HepG2 (cell line): Measurements from ENCODE around the gene IPO9. TPM values are rescaled to one million over a fixed set of nuclear protein-coding genes. Genes with fewer than 3 reads are reported as not detected.

Experiments used
- ATAC-seq: fragments of 200-7000 bp; cut with Tn5 transposase; 3 replicates; pipeline ENCODE4 v1.9.1; 2020; ENCODE audit warnings: mild to moderate bottlenecking, moderate library complexity
- BruUV-seq: library from RNA; stranded (reverse); fragments of 400-500 nt; replicated peaks from 2 replicates; lab custom pipeline; 2021; lab: Mats Ljungman, UMichigan
- CTCF ChIA-PET: fragments of 300-600 bp; formaldehyde crosslinking; extraction: SDS; loops from one replicate; lab custom pipeline; 2021; ENCODE audit warnings: low total read pairs, inconsistent platforms, low intra/inter-chr PET ratio; lab: Yijun Ruan, JAX
- POLR2A ChIA-PET: fragments of 350-600 bp; sonication (Branson Sonifier 250); formaldehyde crosslinking; loops from one replicate; lab custom pipeline; 2020; ENCODE audit warnings: antibody characterized with exemption, inconsistent platforms; lab: Yijun Ruan, JAX
- DNase-seq: peaks from one replicate; pipeline ENCODE4 v3.0.0-alpha.2; 2015; ENCODE audit warnings: low spot score
- FAIRE-seq: peaks from 3 replicates; lab custom pipeline; 2011; peaks lifted over from hg19 to GRCh38; lab: Jason Lieb, UNC
- H2AFZ ChIP-seq: one replicate; pipeline ENCODE4 v1.6.1; 2011; ENCODE audit warnings: low read length, inconsistent platforms
- H3K27ac ChIP-seq: fragments of 300-600 bp; 3 replicates; pipeline ENCODE4 v1.8.0; 2011; ENCODE audit warnings: mixed run types, mild to moderate bottlenecking, mixed read lengths, low read length, inconsistent platforms; ENCODE audit not compliant: insufficient read depth; ENCODE audit errors: extremely low read length
- H3K27me3 ChIP-seq, 2 experiments: fragments of 200-600 bp in 1 of 2; 2 replicates in 1 of 2; 3 replicates in 1 of 2; pipeline versions ENCODE4 v1.6.0 to v1.8.0; 2011; ENCODE audit warnings: low read length in 2 of 2, mild to moderate bottlenecking in 2 of 2, moderate library complexity in 2 of 2, inconsistent platforms in 1 of 2; ENCODE audit not compliant: insufficient read depth in 2 of 2, control insufficient read depth in 1 of 2
- H3K36me3 ChIP-seq, 2 experiments: fragments of 200-600 bp in 1 of 2; replicated peaks in 1 of 2; 2 replicates in 1 of 2; 3 replicates in 1 of 2; pipeline versions ENCODE4 v1.5.1 to v1.8.0; 2011; ENCODE audit warnings: low read length in 2 of 2, inconsistent platforms in 1 of 2; ENCODE audit not compliant: insufficient read depth in 2 of 2, control insufficient read depth in 1 of 2
- H3K4me1 ChIP-seq: 2 replicates; pipeline ENCODE4 v1.5.1; 2012; ENCODE audit warnings: low read length, inconsistent platforms; ENCODE audit not compliant: insufficient read depth
- H3K4me2 ChIP-seq: 2 replicates; pipeline ENCODE4 v1.6.0; 2011; ENCODE audit warnings: low read depth, low read length, inconsistent platforms
- H3K4me3 ChIP-seq, 3 experiments: fragments of 200-600 bp in 1 of 3; sonication (generic), shearing (Covaris generic) in 1 of 3; replicated peaks in 1 of 3; 2 replicates each; pipeline ENCODE4 v1.5.1; 2011 to 2016; ENCODE audit warnings: low read length in 3 of 3, inconsistent platforms in 2 of 3, low read depth in 2 of 3, mild to moderate bottlenecking in 2 of 3, control low read depth in 1 of 3, mixed read lengths in 1 of 3; ENCODE audit not compliant: insufficient read depth in 1 of 3
- H3K79me2 ChIP-seq: one replicate; pipeline ENCODE4 v1.6.1; 2011; ENCODE audit warnings: low read length, inconsistent platforms; ENCODE audit not compliant: insufficient read depth
- H3K9ac ChIP-seq: 2 replicates; pipeline ENCODE4 v1.6.0; 2011; ENCODE audit warnings: mild to moderate bottlenecking, low read depth, low read length, inconsistent platforms; ENCODE audit not compliant: insufficient read depth
- H3K9me3 ChIP-seq: 2 replicates; pipeline ENCODE4 v1.5.1; 2012; ENCODE audit warnings: mild to moderate bottlenecking, low read length
- H4K20me1 ChIP-seq: 2 replicates; pipeline ENCODE4 v1.6.0; 2011; ENCODE audit warnings: inconsistent platforms, mild to moderate bottlenecking, low read length, moderate library complexity; ENCODE audit not compliant: insufficient read depth
- ATF2 ChIP-seq: sonication (generic); formaldehyde crosslinking; IDR thresholded peaks from 2 replicates; pipeline ENCODE4 v1.4.0; 2020; ENCODE audit warnings: missing genetic modification reagents
- CHD4 ChIP-seq: fragments of 200-600 bp; sonication (generic); IDR thresholded peaks from 2 replicates; pipeline ENCODE4 v1.7.0; 2017; ENCODE audit warnings: mild to moderate bottlenecking, low read length, borderline replicate concordance
- ESRRA ChIP-seq: sonication (generic); formaldehyde crosslinking; IDR thresholded peaks from 2 replicates; pipeline ENCODE4 v1.5.1; 2020; ENCODE audit warnings: mild to moderate bottlenecking, low read depth, missing genetic modification reagents
- FOXO1 ChIP-seq: sonication (generic); formaldehyde crosslinking; IDR thresholded peaks from 2 replicates; pipeline ENCODE4 v1.4.0; 2020; ENCODE audit warnings: missing genetic modification reagents
- HES4 ChIP-seq: sonication (generic); formaldehyde crosslinking; IDR thresholded peaks from 2 replicates; pipeline ENCODE4 v1.9.0; 2021; ENCODE audit warnings: mild to moderate bottlenecking, missing genetic modification reagents, borderline replicate concordance
- HNRNPLL ChIP-seq: fragments of 200-400 bp; formaldehyde crosslinking; IDR thresholded peaks from 2 replicates; pipeline ENCODE4 v1.6.1; 2017; ENCODE audit warnings: mild to moderate bottlenecking, low read depth, low read length; ENCODE audit not compliant: poor library complexity, severe bottlenecking
- KLF9 ChIP-seq: IDR thresholded peaks from 2 replicates; pipeline ENCODE4 v1.6.1; 2016; ENCODE audit warnings: low read depth
- MAZ ChIP-seq, 2 experiments: sonication (generic) in 1 of 2; formaldehyde crosslinking in 1 of 2; IDR thresholded peaks; 2 replicates each; pipeline versions ENCODE4 v1.5.0 to v1.6.1; 2012 to 2020; ENCODE audit warnings: low read depth in 2 of 2, mild to moderate bottlenecking in 2 of 2, borderline replicate concordance in 1 of 2, improper control_type of control experiment in 1 of 2, low read length in 1 of 2, missing genetic modification reagents in 1 of 2, moderate library complexity in 1 of 2
- MED8 ChIP-seq: sonication (generic); formaldehyde crosslinking; IDR thresholded peaks from 2 replicates; pipeline ENCODE4 v1.8.1; 2023; ENCODE audit warnings: mild to moderate bottlenecking, missing genetic modification reagents; ENCODE audit not compliant: insufficient replicate concordance
- NR2F1 ChIP-seq, 2 experiments: fragments of 450-650 bp in 1 of 2; formaldehyde crosslinking in 1 of 2; IDR thresholded peaks; 2 replicates each; pipeline versions ENCODE4 v1.5.0 to v1.6.1; 2016 to 2020; ENCODE audit warnings: mild to moderate bottlenecking in 1 of 2, missing compliant biosample characterization in 1 of 2, missing genetic modification reagents in 1 of 2, moderate library complexity in 1 of 2
- PHF21A ChIP-seq: sonication (generic); formaldehyde crosslinking; IDR thresholded peaks from 2 replicates; pipeline ENCODE4 v1.5.0; 2020; ENCODE audit warnings: mild to moderate bottlenecking, missing genetic modification reagents
- SP5 ChIP-seq: IDR thresholded peaks from 2 replicates; pipeline ENCODE4 v1.6.1; 2016; ENCODE audit warnings: low read depth, borderline replicate concordance
- ZNF124 ChIP-seq: sonication (generic); formaldehyde crosslinking; IDR thresholded peaks from 2 replicates; pipeline ENCODE4 v1.4.0; 2020; ENCODE audit warnings: missing genetic modification reagents
- ZNF567 ChIP-seq: sonication (generic); formaldehyde crosslinking; IDR thresholded peaks from 2 replicates; pipeline ENCODE4 v1.8.1; 2023; ENCODE audit warnings: mild to moderate bottlenecking, missing genetic modification reagents, borderline replicate concordance
- ZNF687 ChIP-seq: sonication (generic); formaldehyde crosslinking; IDR thresholded peaks from 2 replicates; pipeline ENCODE4 v1.5.1; 2020; ENCODE audit warnings: mild to moderate bottlenecking, missing genetic modification reagents, moderate library complexity
- WGBS: methylation state at CpG from one replicate; pipeline ENCODE4 v1.1.6; 2017; ENCODE audit warnings: low lambda C conversion rate; 5-methylcytosine and 5-hydroxymethylcytosine counted together
- in situ Hi-C: cut with HindIII; loops from 2 replicates; pipeline ENCODE4 v1.10.0; 2017; ENCODE audit warnings: low pct_unique_long_range_greater_than_20kb; ENCODE audit not compliant: extremely low pct_ligation_motif_present
- intact Hi-C: fragments of 100-400 bp; cut with micrococcal nuclease; formaldehyde crosslinking; loops from one replicate; pipeline ENCODE4 v1.10.0; 2022; ENCODE audit not compliant: unreplicated experiment
- polyA plus RNA-seq, 8 experiments: library from polyadenylated mRNA; depleted of rRNA in 3 of 8; stranded (reverse) in 7 of 8; unstranded in 1 of 8; fragments of >200 nt; fragmentation: Illumina TruSeq in 4 of 8; extraction: Trizol in 4 of 8; gene quantifications; 2 replicates each; pipeline versions ENCODE4 v1.2.1 to v1.2.3, GENCODE V29; 2011 to 2016; ENCODE audit warnings: low read depth in 4 of 8, missing spikeins in 1 of 8, mixed read lengths in 1 of 8; ENCODE audit not compliant: insufficient read depth in 1 of 8
- total RNA-seq, 5 experiments: library from RNA; depleted of rRNA; stranded (reverse); fragments of >200 nt; fragmentation: Illumina TruSeq; extraction: Trizol; gene quantifications; 2 replicates each; pipeline ENCODE4 v1.2.3, GENCODE V29; 2016; ENCODE audit warnings: low read depth in 1 of 5

IPO9 gene
- total and polyA plus RNA-seq, 2 of the 13 experiments (the other 11 are each of a cell fraction or from before 2014, with no cell fraction given): 31.0 to 34.8 TPM

GRCh38 chr1:201916649-201917249 lies 87.8 kb downstream of the IPO9 start (continued):
- TF ChIP-seq ZNF687 (CRISPR knock-in tag): peak; percentile 25; the same call in 1 of the 2 replicates
- TF ChIP-seq KLF9 (CRISPR knock-in tag): no peak
- no peak for TF ChIP-seq MAZ (IDR thresholded peaks at IDR 0.05; ENCODE audit: borderline replicate concordance, low read depth, low read length)
- TF ChIP-seq MAZ (CRISPR knock-in tag; IDR thresholded peaks at IDR 0.05; ENCODE audit: low read depth): no peak
- TF ChIP-seq ESRRA (CRISPR knock-in tag): no peak
- no peak for TF ChIP-seq SP5
- no peak for TF ChIP-seq ZNF124 (CRISPR knock-in tag)

GRCh38 chr1:201917362-201918033 lies 88.5 kb downstream of the IPO9 start:
- H3K4me2 ChIP-seq: no peak overlapping the region
- no peak overlapping the region for H3K4me3 ChIP-seq
- 48% methylated on average over 5 of the region's 7 CpGs for WGBS
- H3K9me3 ChIP-seq: no peaks in the 10 kb centered on the region
- H2AFZ ChIP-seq: no peak overlapping the region
- in situ Hi-C loops (no loop called here), intact Hi-C loops (no loop called here)
- ATAC-seq (peak; percentile 20), DNase-seq (no peak), FAIRE-seq (no peak)
- POLR2A ChIA-PET: no interaction called here
- H3K27me3 ChIP-seq: peaks cover 3 to 29% of the 10 kb centered on the region in 2 experiments; a peak in 4 of 5 replicates
- no peaks in the 10 kb centered on the region for H3K79me2 ChIP-seq
- H3K36me3 ChIP-seq: no peaks in the 10 kb centered on the region
- no peaks in the 10 kb centered on the region for H4K20me1 ChIP-seq
- BruUV-seq: no TSS peak
- CTCF ChIA-PET: no interaction called here
- H3K27ac ChIP-seq: no peak overlapping the region
- peaks cover 14% of the 10 kb centered on the region for H3K4me1 ChIP-seq
- H3K9ac ChIP-seq: no peak overlapping the region
- no peak for TF ChIP-seq HES4 (CRISPR knock-in tag)
- no peak for TF ChIP-seq PHF21A (CRISPR knock-in tag)
- no peak for TF ChIP-seq ZNF567 (CRISPR knock-in tag)
- no peak for TF ChIP-seq FOXO1 (CRISPR knock-in tag)
- TF ChIP-seq HNRNPLL: no peak
- TF ChIP-seq CHD4: no peak
- TF ChIP-seq NR2F1 (CRISPR knock-in tag; IDR thresholded peaks at IDR 0.05): no peak
- no peak for TF ChIP-seq MED8
- no peak for TF ChIP-seq ATF2 (CRISPR knock-in tag)
